Fibroblast of villous mesenchyme (primary cell): ENCODE results near the gene ANKRD66. TPM values are rescaled to one million over a fixed set of nuclear protein-coding genes. Genes with fewer than 3 reads are reported as not detected.

Experiments
- DNase-seq: peaks from one replicate; pipeline ENCODE4 v3.0.0-alpha.2; 2010; ENCODE audit warnings: low read depth
- H3K4me3 ChIP-seq: 2 replicates; pipeline ENCODE4 v1.5.1; 2011; ENCODE audit warnings: low read depth, mild to moderate bottlenecking, low read length
- CTCF ChIP-seq: IDR thresholded peaks from 2 replicates; pipeline ENCODE4 v1.5.1; 2012; ENCODE audit warnings: low read depth, mild to moderate bottlenecking, low read length; ENCODE audit not compliant: insufficient read depth
- total RNA-seq: library from RNA; depleted of rRNA; stranded (reverse); fragments of >200 nt; gene quantifications from 2 replicates; pipeline ENCODE4 v1.2.3, GENCODE V29; 2012

The ANKRD66 gene
- total RNA-seq, 1 donor: not detected

DNA sequence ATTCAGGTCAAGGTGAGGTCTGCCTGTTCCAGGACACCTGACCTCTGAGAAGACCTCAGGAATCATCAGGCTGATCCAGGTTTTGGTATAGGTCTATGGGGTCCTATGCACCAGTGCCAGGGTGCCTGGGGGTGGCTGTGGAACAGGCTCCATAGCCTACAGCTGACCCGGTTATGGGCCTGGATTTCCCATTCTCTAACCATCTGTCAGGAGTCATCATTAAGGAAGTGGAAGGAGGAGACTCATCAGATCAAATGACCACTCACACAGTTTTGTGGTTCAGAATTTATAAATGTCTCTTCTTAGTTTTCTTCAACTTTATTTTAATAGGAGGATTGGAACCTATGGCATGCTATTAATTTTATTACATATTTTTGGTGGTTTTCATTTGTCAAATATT lies 26.3 kb upstream of the ANKRD66 start:
- no peak for DNase-seq
- TF ChIP-seq CTCF: no peak

DNA sequence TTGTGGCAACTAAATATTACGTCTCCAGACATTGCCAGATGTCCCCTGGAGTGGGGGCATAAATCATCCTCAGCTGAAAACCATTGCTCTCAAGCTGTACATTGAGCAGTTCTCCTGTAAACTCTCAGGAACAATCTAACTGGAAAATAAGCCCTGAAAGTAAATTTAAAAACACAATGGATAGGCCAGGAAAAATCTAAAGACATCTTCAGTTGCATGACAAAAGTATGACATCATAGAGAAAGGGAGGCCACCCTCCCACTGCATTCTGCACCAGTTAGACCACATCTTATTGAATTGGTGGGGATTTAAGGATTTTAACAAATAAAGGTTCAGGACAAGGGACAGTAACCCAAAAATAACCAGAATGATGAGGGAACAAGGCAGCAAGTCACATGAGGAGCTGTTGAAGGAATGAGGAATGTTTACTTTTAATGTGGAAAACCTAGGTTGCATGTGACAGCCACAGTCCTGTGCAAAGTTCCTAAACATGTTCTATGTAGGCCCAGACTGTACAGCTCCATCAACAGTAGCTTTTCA lies 16.9 kb upstream of the ANKRD66 start:
- no peak for TF ChIP-seq CTCF
- no peak for DNase-seq
- H3K4me3 ChIP-seq: no peak overlapping the region

More for the DNA sequence above, 26.3 kb upstream of the ANKRD66 start:
- H3K4me3 ChIP-seq: no peak overlapping the region

DNA sequence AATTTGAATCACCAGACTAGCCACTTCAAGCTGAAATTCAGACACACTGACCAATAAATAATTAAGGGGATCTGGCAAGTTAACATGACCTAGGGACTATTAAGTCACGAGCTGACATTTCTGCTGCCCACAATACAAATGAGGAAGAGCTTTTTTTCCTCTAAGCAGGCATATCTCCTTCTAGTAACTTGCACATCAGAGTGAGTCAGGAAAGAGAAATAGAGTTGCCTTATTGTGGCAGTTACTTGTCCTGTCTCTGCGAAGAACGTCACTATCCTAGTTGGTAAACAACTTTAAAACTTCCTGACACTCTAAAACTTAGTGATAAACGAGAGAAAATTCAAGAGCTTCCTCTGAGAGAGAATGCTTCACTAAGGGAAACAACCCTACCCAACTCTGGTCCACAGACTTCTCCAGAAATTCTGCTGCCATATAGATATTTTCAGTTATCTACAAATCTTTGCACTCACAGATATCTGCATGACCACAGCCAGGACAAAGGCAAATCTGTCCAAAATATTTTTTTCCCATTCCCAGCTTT lies 15.7 kb upstream of the ANKRD66 start:
- TF ChIP-seq CTCF: no peak
- no peak overlapping the region for H3K4me3 ChIP-seq
- DNase-seq: no peak

- no peak for TF ChIP-seq CTCF
- no peak for DNase-seq
- no peak overlapping the region for H3K4me3 ChIP-seq
Observed at GRCh38 chr6:46733341-46733801, 13.4 kb upstream of the ANKRD66 start.

GRCh38 chr6:46734867-46735719 lies 11.6 kb upstream of the ANKRD66 start, which contains the start of gene PLA2G7:
PLA2G7 (minus strand) TSS chr6:46735375; CDS start chr6:46722891, 12,484 bp downstream.
- no peak for TF ChIP-seq CTCF

GRCh38 chr6:46735720-46736031 lies 11.1 kb upstream of the ANKRD66 start:
- TF ChIP-seq CTCF: no peak

More at GRCh38 chr6:46734867-46735719, 11.6 kb upstream of the ANKRD66 start, which contains the start of gene PLA2G7:
- peak within 1 kb of the TSS; percentile 16 for H3K4me3 ChIP-seq
- DNase-seq: no peak

More at GRCh38 chr6:46735720-46736031, 11.1 kb upstream of the ANKRD66 start:
- H3K4me3 ChIP-seq: no peak overlapping the region
- no peak for DNase-seq
